ENCODE data around the gene CCDC9. TPM values are rescaled to one million over a fixed set of nuclear protein-coding genes. Genes with fewer than 3 reads are reported as not detected.

The CCDC9 gene
- total and polyA plus RNA-seq, 2 experiments from 2014 or later, result 21.9 to 22.5 TPM

Other genes starting within 250 kb of the CCDC9 start
- gene NPAS1, start 236.7 kb upstream of the CCDC9 start, total RNA-seq, result 1.9 and 2.9 TPM in 2 replicates
- 8.4 and 12.5 TPM in 2 replicates for gene NPAS1, start 236.7 kb upstream of the CCDC9 start, polyA plus RNA-seq
- 62.7 and 64.5 TPM in 2 replicates for gene TMEM160, start 207.9 kb upstream of the CCDC9 start, total RNA-seq
- gene TMEM160, start 207.9 kb upstream of the CCDC9 start, polyA plus RNA-seq, result 123 and 129 TPM in 2 replicates
- gene ZC3H4, start 142.7 kb upstream of the CCDC9 start, total RNA-seq, result 23.2 and 34.6 TPM in 2 replicates
- gene ZC3H4, start 142.7 kb upstream of the CCDC9 start, polyA plus RNA-seq, result 4.2 and 5.0 TPM in 2 replicates
- gene SAE1, start 125.7 kb upstream of the CCDC9 start, total RNA-seq, result 128 and 148 TPM in 2 replicates
- 171 and 213 TPM in 2 replicates for gene SAE1, start 125.7 kb upstream of the CCDC9 start, polyA plus RNA-seq
- 19.1 and 21.5 TPM in 2 replicates for gene BBC3, start 25.3 kb upstream of the CCDC9 start, total RNA-seq
- gene BBC3, start 25.3 kb upstream of the CCDC9 start, polyA plus RNA-seq, result 12.9 and 19.2 TPM in 2 replicates
- 1.5 and 4.8 TPM in 2 replicates for gene INAFM1, start 18.4 kb downstream of the CCDC9 start, total RNA-seq
- 2.8 and 5.8 TPM in 2 replicates for gene INAFM1, start 18.4 kb downstream of the CCDC9 start, polyA plus RNA-seq
- not detected in 2 replicates for gene C5AR1, start 53.3 kb downstream of the CCDC9 start, total RNA-seq
- not detected in 2 replicates for gene C5AR1, start 53.3 kb downstream of the CCDC9 start, polyA plus RNA-seq
- gene C5AR2, start 75.7 kb downstream of the CCDC9 start, total RNA-seq, result 0.18 TPM in 1 of 2 replicates, not detected in the other
- not detected in 2 replicates for gene C5AR2, start 75.7 kb downstream of the CCDC9 start, polyA plus RNA-seq
- 29.1 and 33.7 TPM in 2 replicates for gene DHX34, start 92.8 kb downstream of the CCDC9 start, total RNA-seq
- 16.1 and 18.2 TPM in 2 replicates for gene DHX34, start 92.8 kb downstream of the CCDC9 start, polyA plus RNA-seq
- 83.7 and 108 TPM in 2 replicates for gene MEIS3, start 163.0 kb downstream of the CCDC9 start, total RNA-seq
- gene MEIS3, start 163.0 kb downstream of the CCDC9 start, polyA plus RNA-seq, result 82.8 and 114 TPM in 2 replicates
- gene SLC8A2, start 215.4 kb downstream of the CCDC9 start, total RNA-seq, result 3.7 and 4.6 TPM in 2 replicates
- gene SLC8A2, start 215.4 kb downstream of the CCDC9 start, polyA plus RNA-seq, result 0.67 and 0.99 TPM in 2 replicates
- 10.2 and 10.4 TPM in 2 replicates for gene KPTN, start 227.7 kb downstream of the CCDC9 start, total RNA-seq
- 15.5 and 20.6 TPM in 2 replicates for gene KPTN, start 227.7 kb downstream of the CCDC9 start, polyA plus RNA-seq